Liver (tissue), 9 donors: ENCODE data around the gene YIPF4. TPM values are rescaled to one million over a fixed set of nuclear protein-coding genes. Genes with fewer than 3 reads are reported as not detected.
"Not testable (repeated sequence)": the region's sequence is repeated elsewhere in the genome, so short reads cannot be mapped to it uniquely, and the experiment has no call there.

ENCODE experiments used
- DNase-seq: peaks from one replicate; pipeline ENCODE4 v3.0.0-alpha.2; 2017; ENCODE audit warnings: low spot score
- H3K27ac ChIP-seq, 2 donors: one replicate each; pipeline ENCODE4 v1.7.0; 2013; ENCODE audit warnings: inconsistent platforms in 2 of 2, low read length in 2 of 2, control low read depth in 1 of 2, low read depth in 1 of 2, mild to moderate bottlenecking in 1 of 2
- H3K27me3 ChIP-seq, 4 donors: one replicate each; pipeline versions ENCODE4 v1.6.1 to v1.7.0; 2013; ENCODE audit warnings: low read length in 3 of 4, inconsistent platforms in 1 of 4, mild to moderate bottlenecking in 1 of 4, moderate library complexity in 1 of 4; ENCODE audit not compliant: control insufficient read depth in 4 of 4, insufficient read depth in 4 of 4
- H3K36me3 ChIP-seq, 4 donors: one replicate each; pipeline versions ENCODE4 v1.6.1 to v1.7.0; 2013; ENCODE audit warnings: low read length in 3 of 4, mild to moderate bottlenecking in 3 of 4, low read depth in 1 of 4, moderate library complexity in 1 of 4; ENCODE audit not compliant: control insufficient read depth in 4 of 4, insufficient read depth in 3 of 4
- H3K4me1 ChIP-seq, 4 donors: one replicate each; pipeline versions ENCODE4 v1.6.1 to v1.7.0; 2013; ENCODE audit warnings: low read length in 3 of 4, mild to moderate bottlenecking in 3 of 4, moderate library complexity in 1 of 4; ENCODE audit not compliant: control insufficient read depth in 4 of 4, insufficient read depth in 4 of 4
- H3K4me3 ChIP-seq, 3 donors: one replicate each; pipeline versions ENCODE4 v1.6.1 to v1.7.0; 2013; ENCODE audit warnings: low read length in 3 of 3, control low read depth in 1 of 3, low read depth in 1 of 3, mild to moderate bottlenecking in 1 of 3
- H3K9ac ChIP-seq, 2 donors: one replicate each; pipeline ENCODE4 v1.7.0; 2013; ENCODE audit warnings: low read length in 2 of 2, mild to moderate bottlenecking in 2 of 2, moderate library complexity in 2 of 2, control low read depth in 1 of 2, low read depth in 1 of 2
- H3K9me3 ChIP-seq, 4 donors: one replicate each; pipeline versions ENCODE4 v1.6.1 to v1.7.0; 2013; ENCODE audit warnings: low read length in 3 of 4; ENCODE audit not compliant: control insufficient read depth in 4 of 4
- ATF3 ChIP-seq: IDR thresholded peaks from 2 replicates; pipeline ENCODE4 v1.6.1; 2016; ENCODE audit warnings: antibody characterized with exemption
- EGR1 ChIP-seq, 2 donors: IDR thresholded peaks; 2 replicates each; pipeline ENCODE4 v1.6.1; 2016 to 2018; ENCODE audit warnings: antibody characterized with exemption in 2 of 2, low read depth in 2 of 2
- FOXA1 ChIP-seq: IDR thresholded peaks from 2 replicates; pipeline ENCODE4 v1.6.1; 2016; ENCODE audit warnings: antibody characterized with exemption
- FOXA2 ChIP-seq: IDR thresholded peaks from 2 replicates; pipeline ENCODE4 v1.6.1; 2016; ENCODE audit warnings: antibody characterized with exemption
- HNF4A ChIP-seq, 2 donors: conservative IDR thresholded peaks; 2 replicates each; pipeline ENCODE4 v1.6.1; 2016; ENCODE audit warnings: antibody characterized with exemption in 2 of 2, mild to moderate bottlenecking in 2 of 2
- HNF4G ChIP-seq: IDR thresholded peaks from 2 replicates; pipeline ENCODE4 v1.6.1; 2016; ENCODE audit warnings: antibody characterized with exemption
- JUND ChIP-seq, 2 donors: IDR thresholded peaks; 2 replicates each; pipeline ENCODE4 v1.6.1; 2016; ENCODE audit warnings: antibody characterized with exemption in 2 of 2
- MAX ChIP-seq: IDR thresholded peaks from 2 replicates; pipeline ENCODE4 v1.6.1; 2016; ENCODE audit warnings: antibody characterized with exemption
- RAD21 ChIP-seq, 2 donors: IDR thresholded peaks; 2 replicates each; pipeline ENCODE4 v1.6.1; 2016; ENCODE audit warnings: antibody characterized with exemption in 2 of 2, mild to moderate bottlenecking in 2 of 2
- REST ChIP-seq: IDR thresholded peaks from 2 replicates; pipeline ENCODE4 v1.6.1; 2016; ENCODE audit warnings: antibody characterized with exemption, mild to moderate bottlenecking
- RXRA ChIP-seq, 2 donors: IDR thresholded peaks; 2 replicates each; pipeline ENCODE4 v1.6.1; 2017 to 2018; ENCODE audit warnings: antibody characterized with exemption in 2 of 2, mild to moderate bottlenecking in 1 of 2
- SP1 ChIP-seq: IDR thresholded peaks from 2 replicates; pipeline ENCODE4 v1.6.1; 2018; ENCODE audit warnings: antibody characterized with exemption, mild to moderate bottlenecking
- TAF1 ChIP-seq: conservative IDR thresholded peaks from 2 replicates; pipeline ENCODE4 v1.6.1; 2016; ENCODE audit warnings: antibody characterized with exemption, mild to moderate bottlenecking
- YY1 ChIP-seq: IDR thresholded peaks from 2 replicates; pipeline ENCODE4 v1.6.1; 2016; ENCODE audit warnings: antibody characterized with exemption, mild to moderate bottlenecking
- ZBTB33 ChIP-seq: IDR thresholded peaks from 2 replicates; pipeline ENCODE4 v1.6.1; 2016; ENCODE audit warnings: antibody characterized with exemption
- WGBS: extraction: QIAGEN DNeasy Blood & Tissue Kit; methylation state at CpG from one replicate; pipeline ENCODE4 v1.1.7; 2013; 5-methylcytosine and 5-hydroxymethylcytosine counted together
- polyA plus RNA-seq, 2 donors: library from polyadenylated mRNA; stranded (reverse) in 1 of 2; unstranded in 1 of 2; fragments of 200-250 nt in 1 of 2; fragments of >200 nt in 1 of 2; fragmentation: Nextera tagmentation in 1 of 2; extraction: Ambion mirVana in 1 of 2; gene quantifications; one replicate each; pipeline versions ENCODE4 v1.2.1 to v1.2.3, GENCODE V29; 2013 to 2015
- total RNA-seq, 2 donors: library from RNA; depleted of rRNA; stranded (reverse); fragments of >200 nt; gene quantifications; one replicate each; pipeline ENCODE4 v1.2.3, GENCODE V29; 2014
- donor health status: healthy.
- donor health status: healthy.
- donor health status: healthy.
- donor health status: healthy.
- donor health status: healthy.

The YIPF4 gene
- total and polyA plus RNA-seq, 4 donors, result 11.6 to 38.4 (median 14.4) TPM

- DNase-seq, result no peak
- Histone ChIP-seq H3K27ac (no peak overlapping the region), H3K36me3 (peaks cover 0 to 10% (median 5%) of the 10 kb centered on the region in 4 donors), H3K4me3 (no peak overlapping the region), H3K4me1 (peaks cover 0 to 1% (median 0%) of the 10 kb centered on the region in 4 donors), H3K27me3 (no peaks in the 10 kb centered on the region), H3K9me3 (no peaks in the 10 kb centered on the region), H3K9ac (no peak overlapping the region)
- WGBS, result 94% methylated on average over 1 of the region's 1 CpG
- no peak for TF ChIP-seq ZBTB33
- no peak for TF ChIP-seq HNF4G
- TF ChIP-seq FOXA1, result no peak
- no peak for TF ChIP-seq EGR1 (IDR thresholded peaks at IDR 0.05; ENCODE audit: low read depth in 2 of 2)
- no peak for TF ChIP-seq RXRA (IDR thresholded peaks at IDR 0.05)
- TF ChIP-seq ATF3, result no peak
- TF ChIP-seq TAF1, result no peak
Measured at GRCh38 chr2:32314886-32315285, 37.2 kb downstream of the YIPF4 start.

- not testable (repeated sequence) for H3K27me3 ChIP-seq, DNase-seq, H3K9me3 ChIP-seq, H3K36me3 ChIP-seq
- Histone ChIP-seq H3K4me1 (peaks cover 7 to 20% (median 12%) of the 10 kb centered on the region in 4 donors), H3K9ac (peak overlapping the region in 1 of 2 donors; percentile 43), H3K4me3 (peak overlapping the region in 2 of 3 donors; percentile 23 to 26), H3K27ac (peak overlapping the region; percentile 64 to 76)
- 61% methylated on average over 1 of the region's 1 CpG for WGBS
Measured at GRCh38 chr2:32328679-32329078, 51.0 kb downstream of the YIPF4 start.

GRCh38 chr2:32329180-32329980 lies 51.7 kb downstream of the YIPF4 start:
- H3K27ac ChIP-seq, result peak overlapping the region; percentile 64 to 76
- H3K4me1 ChIP-seq, result peaks cover 7 to 20% (median 12%) of the 10 kb centered on the region in 4 donors
- not testable (repeated sequence) for H3K36me3 ChIP-seq, H3K9me3 ChIP-seq, DNase-seq, H3K27me3 ChIP-seq
- TF ChIP-seq FOXA2 (peak; percentile 79), SP1 (peak; percentile 86), HNF4A (conservative IDR thresholded peaks at IDR 0.05) (peak; percentile 84 to 85), RXRA (IDR thresholded peaks at IDR 0.05) (peak; percentile 69 to 78), REST (peak; percentile 44), ZBTB33 (peak; percentile 63), YY1 (peak; percentile 57), JUND (IDR thresholded peaks at IDR 0.05) (peak in 1 of 2 donors; percentile 67), MAX (peak; percentile 58), RAD21 (IDR thresholded peaks at IDR 0.05) (peak; percentile 31 to 37), FOXA1 (peak; percentile 51), HNF4G (peak; percentile 57)
- H3K9ac ChIP-seq, result peak overlapping the region in 1 of 2 donors; percentile 43
- peak overlapping the region in 2 of 3 donors; percentile 23 to 26 for H3K4me3 ChIP-seq
- WGBS, result 36% methylated on average over 14 of the region's 14 CpGs
